Colonic mucosa (tissue), 4 donors: ENCODE results near the gene MYO3A. TPM values are rescaled to one million over a fixed set of nuclear protein-coding genes. Genes with fewer than 3 reads are reported as not detected.

Source experiments
- DNase-seq: peaks from one replicate; pipeline ENCODE4 v3.0.0-alpha.2; 2020
- H3K27ac ChIP-seq: fragments of 200-600 bp; one replicate; pipeline ENCODE4 v1.8.0; 2021
- H3K27me3 ChIP-seq: fragments of 200-600 bp; one replicate; pipeline ENCODE4 v1.8.0; 2021
- H3K36me3 ChIP-seq: fragments of 200-600 bp; one replicate; pipeline ENCODE4 v1.8.0; 2021
- H3K4me1 ChIP-seq: fragments of 200-600 bp; one replicate; pipeline ENCODE4 v1.8.0; 2021; ENCODE audit warnings: mild to moderate bottlenecking
- H3K4me3 ChIP-seq: fragments of 200-600 bp; one replicate; pipeline ENCODE4 v1.8.0; 2021
- H3K9ac ChIP-seq, 2 donors: one replicate each; pipeline ENCODE4 v1.7.0; 2013; ENCODE audit warnings: control low read depth in 2 of 2, low read depth in 2 of 2, low read length in 2 of 2
- H3K9me3 ChIP-seq: fragments of 200-600 bp; one replicate; pipeline ENCODE4 v1.8.0; 2021
- CTCF ChIP-seq: fragments of 200-600 bp; IDR thresholded peaks from one replicate; pipeline ENCODE4 v1.8.0; 2022; ENCODE audit warnings: antibody characterized with exemption, mild to moderate bottlenecking
- intact Hi-C: fragments of 100-400 bp; cut with DNase I; formaldehyde crosslinking; loops from one replicate; pipeline ENCODE4 v1.14.1; 2022
- total RNA-seq, 2 donors: library from RNA; stranded (reverse); fragmentation: NEBNext Ultra II Directional in 1 of 2; extraction: Animal tissue kit (Norgen Biotek cat#: 25700) in 1 of 2; gene quantifications; one replicate each; pipeline ENCODE4 v1.2.1, GENCODE V29; 2021
- donor health status: healthy.
- donor health status: DM: no; HTN: no; CAD: no.
- donor health status: DM: no; HTN: no; CAD: no.

Gene MYO3A
- total RNA-seq, 2 donors from 2014 or later: 0.37 to 1.4 TPM

GRCh38 chr10:25914776-25915175 is 19.3 kb upstream of the MYO3A start:
- TF ChIP-seq CTCF: no peak
- intact Hi-C loops: no loop called here
- H3K9ac ChIP-seq: no peak overlapping the region
- DNase-seq: no peak
- H3K36me3 ChIP-seq: no peaks in the 10 kb centered on the region
- no peaks in the 10 kb centered on the region for H3K27me3 ChIP-seq
- H3K4me3 ChIP-seq: no peak overlapping the region
- H3K4me1 ChIP-seq: no peaks in the 10 kb centered on the region
- H3K9me3 ChIP-seq: no peaks in the 10 kb centered on the region
- H3K27ac ChIP-seq: no peak overlapping the region

- H3K9me3 ChIP-seq: no peaks in the 10 kb centered on the region
- H3K4me3 ChIP-seq: peak overlapping the region; percentile 17
- peaks cover 10% of the 10 kb centered on the region for H3K27me3 ChIP-seq
- TF ChIP-seq CTCF: peak; percentile 21
- intact Hi-C loops: no loop called here
- peak overlapping the region in 1 of 2 donors; percentile 49 for H3K9ac ChIP-seq
- no peak overlapping the region for H3K27ac ChIP-seq
- peak; percentile 38 for DNase-seq
- H3K4me1 ChIP-seq: no peaks in the 10 kb centered on the region
- H3K36me3 ChIP-seq: no peaks in the 10 kb centered on the region
Measured at GRCh38 chr10:25934621-25935139, 651 bp downstream of the MYO3A start.

- no peak for TF ChIP-seq CTCF
- H3K27me3 ChIP-seq: peaks cover 9% of the 10 kb centered on the region
Measured at GRCh38 chr10:25938405-25938804, 4.4 kb downstream of the MYO3A start.

GRCh38 chr10:25944771-25945170 is 10.7 kb downstream of the MYO3A start:
- no peak for TF ChIP-seq CTCF
- no peaks in the 10 kb centered on the region for H3K9me3 ChIP-seq
- H3K4me3 ChIP-seq: no peak overlapping the region
- DNase-seq: no peak
- intact Hi-C loops: no loop called here
- H3K4me1 ChIP-seq: no peaks in the 10 kb centered on the region
- H3K36me3 ChIP-seq: no peaks in the 10 kb centered on the region
- H3K9ac ChIP-seq: no peak overlapping the region
- no peaks in the 10 kb centered on the region for H3K27me3 ChIP-seq
- H3K27ac ChIP-seq: no peak overlapping the region

More at GRCh38 chr10:25938405-25938804, 4.4 kb downstream of the MYO3A start:
- H3K27ac ChIP-seq: no peak overlapping the region
- H3K9ac ChIP-seq: no peak overlapping the region
- no peaks in the 10 kb centered on the region for H3K4me1 ChIP-seq
- DNase-seq: no peak
- H3K9me3 ChIP-seq: no peaks in the 10 kb centered on the region
- no peaks in the 10 kb centered on the region for H3K36me3 ChIP-seq
- intact Hi-C loops: no loop called here
- no peak overlapping the region for H3K4me3 ChIP-seq

GRCh38 chr10:25952857-25953256 is 18.8 kb downstream of the MYO3A start:
- no peaks in the 10 kb centered on the region for H3K27me3 ChIP-seq
- H3K9me3 ChIP-seq: no peaks in the 10 kb centered on the region
- TF ChIP-seq CTCF: no peak
- intact Hi-C loops: no loop called here
- no peaks in the 10 kb centered on the region for H3K4me1 ChIP-seq
- no peak for DNase-seq
- no peaks in the 10 kb centered on the region for H3K36me3 ChIP-seq
- H3K27ac ChIP-seq: no peak overlapping the region
- H3K9ac ChIP-seq: no peak overlapping the region
- no peak overlapping the region for H3K4me3 ChIP-seq
